DMS153 treated with DMSO at 0.1 percent for 48 hours (cell line): ENCODE results near the gene PLD4.
"Not testable (repeated sequence)": the region's sequence is repeated elsewhere in the genome, so short reads cannot be mapped to it uniquely, and the experiment has no call there.

Source experiments
- DNase-seq: peaks from one replicate; lab custom pipeline; 2025; ENCODE audit not compliant: unreplicated experiment; lab: John Stamatoyannopoulos, UW

The PLD4 gene

GRCh38 chr14:104939666-104940410 lies 15.2 kb downstream of the PLD4 start:
- DNase-seq, result no peak

GRCh38 chr14:104940526-104941150 lies 16.0 kb downstream of the PLD4 start:
- DNase-seq, result no peak

GRCh38 chr14:104941508-104942365 lies 17.1 kb downstream of the PLD4 start:
- no peak for DNase-seq

GRCh38 chr14:104942586-104942985 lies 17.9 kb downstream of the PLD4 start:
- DNase-seq, result no peak

- DNase-seq, result not testable (repeated sequence)
Measured at GRCh38 chr14:104943216-104944015, 18.7 kb downstream of the PLD4 start.

- not testable (repeated sequence) for DNase-seq
Measured at GRCh38 chr14:104944016-104944308, 19.3 kb downstream of the PLD4 start.

- not testable (repeated sequence) for DNase-seq
Measured at GRCh38 chr14:104944436-104945205, 19.9 kb downstream of the PLD4 start.

GRCh38 chr14:104945266-104945665 lies 20.6 kb downstream of the PLD4 start:
- not testable (repeated sequence) for DNase-seq

- DNase-seq, result not testable (repeated sequence)
Measured at GRCh38 chr14:104945986-104946965, 21.6 kb downstream of the PLD4 start.

- not testable (repeated sequence) for DNase-seq
Measured at GRCh38 chr14:104947201-104947600, 22.5 kb downstream of the PLD4 start.

GRCh38 chr14:104947881-104948735 lies 23.4 kb downstream of the PLD4 start:
- not testable (repeated sequence) for DNase-seq

- DNase-seq, result no peak
Measured at GRCh38 chr14:104948736-104949031, 24.0 kb downstream of the PLD4 start.

- not testable (repeated sequence) for DNase-seq
Measured at GRCh38 chr14:104949406-104949955, 24.8 kb downstream of the PLD4 start.

- no peak for DNase-seq
Measured at GRCh38 chr14:104950021-104950420, 25.3 kb downstream of the PLD4 start.

GRCh38 chr14:104950701-104951100 lies 26.0 kb downstream of the PLD4 start:
- DNase-seq, result not testable (repeated sequence)

- DNase-seq, result not testable (repeated sequence)
Measured at GRCh38 chr14:104951863-104952657, 27.4 kb downstream of the PLD4 start.

GRCh38 chr14:104953097-104953496 lies 28.4 kb downstream of the PLD4 start:
- DNase-seq, result no peak
